Duodenal mucosa (tissue), 2 donors: ENCODE data around the gene NCOA1.
A peak's percentile ranks its signal among the peaks of the same experiment; 100 is the strongest.

Experiments
- H3K27ac ChIP-seq: one replicate; pipeline ENCODE4 v1.7.0; 2013; ENCODE audit warnings: low read depth, low read length
- H3K27me3 ChIP-seq, 2 donors: one replicate each; pipeline ENCODE4 v1.7.0; 2013; ENCODE audit warnings: low read length in 2 of 2, control low read depth in 1 of 2; ENCODE audit not compliant: insufficient read depth in 2 of 2, control insufficient read depth in 1 of 2
- H3K36me3 ChIP-seq, 2 donors: one replicate each; pipeline ENCODE4 v1.7.0; 2013; ENCODE audit warnings: low read length in 2 of 2, control low read depth in 1 of 2; ENCODE audit not compliant: insufficient read depth in 2 of 2, control insufficient read depth in 1 of 2
- H3K4me1 ChIP-seq, 2 donors: one replicate each; pipeline ENCODE4 v1.7.0; 2013; ENCODE audit warnings: low read length in 2 of 2, control low read depth in 1 of 2; ENCODE audit not compliant: insufficient read depth in 2 of 2, control insufficient read depth in 1 of 2
- H3K4me3 ChIP-seq, 2 donors: one replicate each; pipeline ENCODE4 v1.7.0; 2013; ENCODE audit warnings: low read length in 2 of 2, low read depth in 1 of 2
- H3K9ac ChIP-seq, 2 donors: one replicate each; pipeline ENCODE4 v1.7.0; 2013; ENCODE audit warnings: low read length in 2 of 2, low read depth in 1 of 2
- H3K9me3 ChIP-seq, 2 donors: one replicate each; pipeline ENCODE4 v1.7.0; 2013; ENCODE audit warnings: low read length in 2 of 2, control low read depth in 1 of 2; ENCODE audit not compliant: control insufficient read depth in 1 of 2

NCOA1 gene

GRCh38 chr2:24490690-24491541 is at the start of gene NCOA1:
TSS of gene NCOA1 (plus strand) at chr2:24491254. CDS start at chr2:24658678, 167,424 bp downstream.
- H3K27ac ChIP-seq = peak within 1 kb of the TSS; percentile 91
- H3K27me3 ChIP-seq = no peaks in the 10 kb centered on the region
- no peaks in the 10 kb centered on the region for H3K36me3 ChIP-seq
- peaks cover 25 to 39% of the 10 kb centered on the region in 2 donors for H3K4me1 ChIP-seq
- peak within 1 kb of the TSS; percentile 65 to 81 for H3K9ac ChIP-seq
- H3K9me3 ChIP-seq = no peaks in the 10 kb centered on the region
- peak within 1 kb of the TSS; percentile 78 to 85 for H3K4me3 ChIP-seq

GRCh38 chr2:24448797-24449196 is 42.3 kb upstream of the NCOA1 start:
- H3K4me1 ChIP-seq = peaks cover 0 to 7% of the 10 kb centered on the region in 2 donors
- H3K9ac ChIP-seq = no peak overlapping the region
- H3K27me3 ChIP-seq = no peaks in the 10 kb centered on the region
- H3K27ac ChIP-seq = no peak overlapping the region
- no peak overlapping the region for H3K4me3 ChIP-seq
- peaks cover 3 to 13% of the 10 kb centered on the region in 2 donors for H3K9me3 ChIP-seq
- no peaks in the 10 kb centered on the region for H3K36me3 ChIP-seq

- Histone ChIP-seq H3K36me3 (no peaks in the 10 kb centered on the region), H3K9me3 (peaks cover 3 to 13% of the 10 kb centered on the region in 2 donors), H3K9ac (no peak overlapping the region), H3K27me3 (no peaks in the 10 kb centered on the region), H3K27ac (no peak overlapping the region), H3K4me1 (peaks cover 0 to 7% of the 10 kb centered on the region in 2 donors), H3K4me3 (no peak overlapping the region)
Observed at GRCh38 chr2:24449344-24449743, 41.7 kb upstream of the NCOA1 start.

GRCh38 chr2:24451805-24452501 is 39.1 kb upstream of the NCOA1 start:
- Histone ChIP-seq H3K9ac (peak overlapping the region in 1 of 2 donors; percentile 31), H3K27me3 (no peaks in the 10 kb centered on the region), H3K27ac (no peak overlapping the region), H3K9me3 (peaks cover 3 to 13% of the 10 kb centered on the region in 2 donors), H3K4me3 (no peak overlapping the region), H3K36me3 (no peaks in the 10 kb centered on the region), H3K4me1 (peaks cover 0 to 7% of the 10 kb centered on the region in 2 donors)

- Histone ChIP-seq H3K9me3 (peaks cover 3 to 13% of the 10 kb centered on the region in 2 donors), H3K4me3 (no peak overlapping the region), H3K36me3 (no peaks in the 10 kb centered on the region), H3K27ac (no peak overlapping the region), H3K27me3 (no peaks in the 10 kb centered on the region), H3K4me1 (peaks cover 0 to 7% of the 10 kb centered on the region in 2 donors), H3K9ac (peak overlapping the region in 1 of 2 donors; percentile 31)
Observed at GRCh38 chr2:24452502-24452885, 38.6 kb upstream of the NCOA1 start.

GRCh38 chr2:24453379-24454073 is 37.5 kb upstream of the NCOA1 start:
- H3K36me3 ChIP-seq = no peaks in the 10 kb centered on the region
- H3K27me3 ChIP-seq = no peaks in the 10 kb centered on the region
- no peak overlapping the region for H3K4me3 ChIP-seq
- peaks cover 3 to 10% of the 10 kb centered on the region in 2 donors for H3K9me3 ChIP-seq
- no peak overlapping the region for H3K27ac ChIP-seq
- no peak overlapping the region for H3K9ac ChIP-seq
- H3K4me1 ChIP-seq = peaks cover 0 to 7% of the 10 kb centered on the region in 2 donors

- Histone ChIP-seq H3K27ac (no peak overlapping the region), H3K27me3 (no peaks in the 10 kb centered on the region), H3K4me3 (peak overlapping the region in 1 of 2 donors; percentile 1), H3K36me3 (no peaks in the 10 kb centered on the region), H3K9ac (no peak overlapping the region), H3K9me3 (peaks cover 3 to 4% of the 10 kb centered on the region in 2 donors), H3K4me1 (peaks cover 0 to 7% of the 10 kb centered on the region in 2 donors)
Observed at GRCh38 chr2:24454294-24454693, 36.8 kb upstream of the NCOA1 start.

- H3K27ac ChIP-seq = no peak overlapping the region
- H3K36me3 ChIP-seq = no peaks in the 10 kb centered on the region
- no peaks in the 10 kb centered on the region for H3K9me3 ChIP-seq
- no peak overlapping the region for H3K9ac ChIP-seq
- peaks cover 0 to 7% of the 10 kb centered on the region in 2 donors for H3K4me1 ChIP-seq
- H3K4me3 ChIP-seq = no peak overlapping the region
- H3K27me3 ChIP-seq = no peaks in the 10 kb centered on the region
Observed at GRCh38 chr2:24456599-24457556, 34.2 kb upstream of the NCOA1 start.

- Histone ChIP-seq H3K9ac (no peak overlapping the region), H3K4me3 (no peak overlapping the region), H3K27me3 (no peaks in the 10 kb centered on the region)
Observed at GRCh38 chr2:24457696-24458386, 33.2 kb upstream of the NCOA1 start.

More at GRCh38 chr2:24457696-24458386, 33.2 kb upstream of the NCOA1 start:
- Histone ChIP-seq H3K27ac (no peak overlapping the region), H3K36me3 (no peaks in the 10 kb centered on the region), H3K9me3 (no peaks in the 10 kb centered on the region), H3K4me1 (peaks cover 0 to under 1% of the 10 kb centered on the region in 2 donors)
